ENCODE measurements around the gene RASA1.
"Not testable (repeated sequence)": the region's sequence is repeated elsewhere in the genome, so short reads cannot be mapped to it uniquely, and the experiment has no call there.

Gene RASA1

DNA sequence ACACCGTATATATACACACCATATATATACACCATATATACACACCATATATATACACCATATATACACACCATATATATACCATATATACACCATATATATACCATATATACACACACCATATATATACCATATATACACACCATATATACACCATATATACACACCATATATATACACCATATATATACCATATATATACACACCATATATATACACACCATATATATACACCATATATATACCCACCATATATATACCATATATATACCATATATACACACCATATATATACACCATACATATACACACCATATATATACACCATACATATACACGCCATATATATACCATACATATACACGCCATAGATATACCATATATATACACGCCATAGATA, 19.6 kb downstream of the RASA1 start:
- DNase-seq: not testable (repeated sequence)

DNA sequence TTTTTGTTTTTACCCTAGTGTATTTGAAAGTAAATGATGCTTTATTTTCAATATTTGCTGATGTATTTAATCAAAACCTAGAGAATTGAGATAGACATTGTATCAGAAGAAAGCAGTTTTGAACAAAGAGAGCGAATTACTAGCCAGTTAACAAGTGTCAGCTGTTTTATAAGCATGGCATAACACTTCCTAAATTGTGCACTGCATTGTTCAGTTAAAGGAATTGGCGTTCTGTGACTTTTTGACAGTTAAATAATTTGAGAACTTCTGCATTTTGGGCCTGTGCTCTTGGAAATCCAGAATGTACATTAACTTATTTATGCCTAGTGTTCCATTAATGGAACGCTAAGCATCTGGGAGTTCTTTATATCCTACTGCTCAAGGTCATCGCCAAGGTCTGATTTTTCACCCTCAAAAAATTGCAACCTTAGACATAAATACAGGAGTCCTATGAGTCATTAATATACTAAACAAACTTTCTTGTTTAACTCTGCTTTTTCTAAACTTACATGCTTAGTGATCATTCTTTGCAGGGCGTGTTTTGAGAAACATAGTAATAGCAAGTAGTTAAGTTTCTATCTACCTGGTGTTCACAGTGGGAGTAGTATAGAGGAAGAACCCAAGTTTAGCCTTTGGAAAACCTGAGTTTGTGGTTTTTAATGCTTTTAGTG, 31.1 kb downstream of the RASA1 start:
- DNase-seq: no peak

DNA sequence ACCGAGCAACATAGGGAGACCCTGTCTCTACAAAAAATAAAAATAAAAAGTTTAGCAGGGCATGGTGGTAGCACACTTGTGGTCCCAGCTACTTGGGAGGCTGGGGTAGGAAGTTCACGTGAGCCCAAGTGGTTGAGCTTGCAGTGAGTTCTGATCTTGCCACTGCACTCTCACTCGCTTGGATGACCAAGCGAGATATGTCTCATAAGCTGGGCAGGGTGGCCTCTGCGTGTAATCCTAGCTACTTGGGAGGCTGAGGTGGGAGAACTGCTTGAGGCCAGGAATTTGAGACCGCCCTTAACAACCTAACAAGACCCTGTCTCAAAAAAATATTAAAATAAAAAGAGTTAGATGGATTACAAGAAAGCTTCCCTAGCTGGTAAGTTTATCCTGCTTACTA, 32.5 kb downstream of the RASA1 start:
- no peak for DNase-seq

DNA sequence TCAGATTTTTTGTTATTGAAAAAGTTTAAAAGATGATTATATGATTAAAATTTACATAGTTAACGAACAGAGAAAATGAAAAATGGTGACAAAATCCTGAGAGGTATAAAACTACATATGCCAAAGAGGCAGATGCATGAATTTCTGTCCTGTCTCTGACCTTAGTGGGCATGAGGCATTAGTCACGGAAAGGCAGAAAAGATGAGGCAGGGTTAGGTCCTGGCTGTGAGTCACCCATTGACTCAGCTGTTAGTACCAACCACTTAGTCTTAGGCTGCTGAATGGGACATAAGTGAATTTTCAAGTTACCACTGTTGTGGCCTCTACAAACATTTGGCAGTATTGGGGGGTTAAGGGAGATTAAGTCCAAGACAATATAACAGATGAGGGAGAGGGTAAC, 33.1 kb downstream of the RASA1 start:
- DNase-seq: no peak

DNA sequence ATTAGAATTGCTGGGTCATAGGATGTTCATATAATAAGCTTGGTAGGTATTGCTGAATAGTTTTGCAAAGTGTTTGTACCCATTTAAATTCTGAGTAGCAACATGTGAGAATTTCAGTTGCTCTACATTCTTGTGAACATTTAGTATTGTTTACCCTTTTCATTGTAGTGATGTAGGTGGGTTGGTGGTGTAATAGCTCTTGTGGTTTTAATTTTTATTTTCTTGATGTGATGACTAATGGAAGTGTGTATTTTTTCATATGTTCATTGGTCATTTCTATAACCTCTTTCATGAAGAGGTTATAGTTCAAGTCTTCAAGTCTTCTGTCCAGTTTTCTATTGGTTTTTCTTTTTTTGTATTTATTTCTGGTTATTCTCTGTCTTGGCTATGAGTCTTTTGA, 34.4 kb downstream of the RASA1 start:
- DNase-seq: no peak

DNA sequence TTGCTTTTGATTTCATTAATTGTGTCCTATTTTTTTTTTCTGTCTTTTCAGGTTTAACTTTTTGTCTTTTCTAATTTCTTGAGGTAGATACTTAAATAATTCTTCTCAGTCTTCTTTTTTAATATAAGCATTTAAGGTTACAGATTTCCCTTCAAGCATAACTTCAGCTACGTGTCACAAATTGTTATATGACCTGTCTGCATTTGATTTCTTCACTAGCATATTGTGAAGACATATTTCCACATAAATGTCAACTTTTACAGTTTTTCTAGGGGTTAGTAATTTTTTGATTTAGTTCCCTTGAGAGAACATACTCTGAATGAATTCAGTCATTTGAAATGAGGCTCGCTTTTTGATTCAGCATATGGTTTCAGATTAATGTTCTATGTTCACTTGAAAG, 35.6 kb downstream of the RASA1 start:
- no peak for DNase-seq

DNA sequence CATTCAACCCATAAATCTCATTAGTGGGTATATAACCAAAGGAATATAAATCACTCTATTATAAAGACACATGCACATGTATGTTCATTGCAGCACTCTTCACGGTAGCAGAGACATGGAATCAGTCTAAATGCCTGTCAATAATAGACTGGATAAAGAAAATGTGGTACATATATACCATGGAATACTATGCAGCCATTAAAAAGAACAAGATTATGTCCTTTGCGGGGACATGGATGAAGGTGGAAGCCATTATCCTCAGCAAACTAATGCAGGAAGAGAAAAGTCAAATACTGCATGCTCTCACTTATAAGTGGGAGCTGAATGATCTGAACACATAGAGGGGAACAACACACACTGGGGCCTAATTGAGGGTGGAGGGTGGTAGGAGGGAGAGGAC, 38.4 kb downstream of the RASA1 start:
- not testable (repeated sequence) for DNase-seq

DNA sequence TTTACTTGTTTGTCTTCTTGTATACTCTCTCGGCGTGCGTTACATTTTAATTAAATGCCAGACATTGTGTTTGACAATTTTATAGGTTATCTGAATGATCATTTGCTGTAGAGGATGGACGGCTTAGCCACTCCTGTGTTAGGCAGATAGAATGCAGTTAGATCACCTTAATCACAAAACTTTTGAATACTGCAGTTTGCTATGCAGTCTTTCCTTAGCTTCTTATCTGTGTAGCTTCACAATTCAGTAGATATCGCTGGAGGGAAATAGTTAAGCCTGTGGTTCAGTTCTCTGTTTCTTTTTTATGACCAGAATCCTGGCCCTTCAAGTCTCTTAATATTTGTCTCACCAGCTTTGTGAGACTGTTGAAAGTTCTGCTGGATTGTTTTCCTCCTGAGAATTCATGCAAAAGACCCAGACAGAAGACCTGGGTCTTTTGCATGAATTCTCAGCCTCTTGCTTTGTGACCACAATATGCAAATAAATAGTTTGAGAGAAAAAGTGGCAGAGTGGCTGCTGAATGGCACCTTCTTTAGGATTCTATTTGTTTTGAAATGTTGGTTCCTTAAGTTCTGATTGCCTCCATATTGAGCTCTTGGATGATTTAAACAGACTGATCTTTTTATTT, 40.2 kb downstream of the RASA1 start:
- no peak for DNase-seq

DNA sequence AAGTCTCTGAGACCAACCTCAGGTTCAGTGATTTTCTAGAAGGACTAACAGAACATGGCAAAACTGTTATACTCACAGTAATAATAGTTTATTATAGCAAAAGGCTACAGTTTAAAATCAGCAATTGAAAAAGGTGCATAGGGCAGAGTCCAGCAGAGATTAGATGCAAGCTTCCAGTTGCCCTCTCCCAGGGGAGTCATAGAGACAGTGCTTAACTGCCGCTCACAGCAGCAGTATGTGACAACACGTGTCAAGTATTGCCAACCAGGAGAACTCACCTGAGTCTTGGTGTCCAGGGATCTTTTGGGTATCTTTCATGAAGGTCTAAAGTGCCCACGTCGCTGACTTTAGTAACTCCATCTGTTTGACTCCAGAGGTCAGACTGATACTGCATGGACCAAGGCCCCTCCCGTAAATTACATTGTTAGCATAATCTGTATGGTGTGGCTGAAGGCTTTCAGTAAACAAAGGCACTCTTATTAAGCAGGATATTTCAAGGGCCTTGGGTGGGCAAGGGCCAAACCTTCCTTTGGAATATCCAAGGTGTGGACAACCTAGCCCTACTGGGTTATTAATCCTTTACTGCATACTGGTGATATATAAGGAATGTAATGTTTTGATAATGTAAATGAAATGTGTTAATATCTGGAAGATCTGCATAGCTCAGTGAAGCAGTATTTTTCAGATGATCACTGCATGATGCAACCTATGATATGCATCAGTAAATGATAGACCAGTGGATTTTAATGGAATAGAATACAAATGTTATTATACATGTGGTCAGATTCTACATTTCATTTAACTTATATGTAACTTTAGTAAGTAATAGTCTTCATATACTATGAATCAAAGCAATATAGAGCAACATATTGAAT, 44.0 kb downstream of the RASA1 start:
- DNase-seq: no peak

DNA sequence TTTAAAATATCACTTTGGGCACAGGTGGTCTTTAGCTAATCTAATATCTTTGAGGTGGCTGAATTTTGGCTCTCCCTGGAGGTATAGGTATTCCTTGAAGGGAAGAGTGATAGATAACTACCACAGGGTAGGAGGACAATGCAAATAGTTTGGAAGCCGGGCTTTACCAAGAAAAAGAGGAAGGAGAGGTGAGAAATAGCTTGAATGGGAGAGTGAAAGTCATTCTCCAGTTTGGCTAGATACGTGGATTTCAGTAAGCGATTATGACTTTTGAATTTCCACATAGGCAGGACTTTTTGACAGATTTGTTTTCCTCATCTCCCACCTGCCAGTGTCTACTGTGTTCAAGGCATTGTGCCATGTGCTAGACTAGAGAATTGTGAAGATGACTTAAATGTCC, 45.5 kb downstream of the RASA1 start:
- no peak for DNase-seq

DNA sequence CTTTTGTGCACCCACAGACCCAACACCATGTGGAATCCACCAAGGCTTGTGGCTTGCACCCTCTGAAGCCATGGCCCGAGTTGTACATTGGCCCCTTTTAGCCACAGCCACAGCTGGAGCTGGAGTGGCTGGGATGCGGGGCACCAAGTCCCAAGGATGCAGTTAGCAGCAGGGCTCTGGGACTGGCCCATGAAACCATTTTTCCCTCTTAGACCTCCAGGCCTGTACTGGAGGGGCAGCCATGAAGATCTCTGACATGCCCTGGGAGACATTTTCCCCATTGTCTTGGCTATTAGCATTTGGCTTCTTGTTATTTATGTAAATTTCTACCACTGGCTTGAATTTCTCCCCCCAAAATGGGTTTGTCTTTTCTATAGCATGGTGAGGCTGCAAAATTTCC, 51.8 kb downstream of the RASA1 start:
- no peak for DNase-seq

DNA sequence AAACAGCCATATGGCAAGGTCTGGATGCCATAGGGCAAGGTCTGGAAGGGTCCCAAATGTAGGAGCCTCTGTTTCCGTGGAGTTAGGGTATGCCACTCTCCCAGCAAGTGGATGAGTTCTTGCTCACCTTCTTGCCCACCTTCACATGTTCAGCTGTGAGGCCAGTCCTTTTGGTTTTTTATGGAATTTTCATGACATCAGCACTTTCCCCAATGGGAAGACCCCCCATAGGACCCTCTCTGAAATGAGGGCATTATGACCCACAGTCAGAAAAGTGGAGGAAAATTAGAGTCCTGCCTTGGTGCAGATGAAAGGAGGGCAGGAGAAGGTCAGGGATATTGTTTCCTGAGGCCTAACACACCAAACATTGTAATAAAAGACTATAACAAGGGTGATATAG, 53.9 kb downstream of the RASA1 start:
- DNase-seq: no peak

DNA sequence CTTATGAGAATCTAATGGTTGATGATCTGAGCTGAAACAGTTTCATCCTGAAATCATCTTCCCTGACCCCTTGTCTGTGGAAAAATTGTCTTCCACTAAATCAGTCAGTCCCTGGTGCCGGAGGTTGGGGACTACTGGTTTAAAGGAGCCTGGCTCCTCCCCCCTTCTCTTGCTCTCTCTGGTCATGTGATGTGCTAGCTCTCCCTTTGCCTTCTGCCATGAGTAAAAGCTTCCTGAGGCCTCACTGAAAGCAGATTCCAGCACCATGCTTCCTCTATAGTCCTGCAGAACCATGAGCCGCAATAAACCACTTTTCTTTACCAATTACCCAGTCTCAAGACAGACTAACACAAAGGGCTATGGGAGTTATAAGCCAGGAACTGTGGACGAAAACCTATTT, 54.7 kb downstream of the RASA1 start:
- no peak for DNase-seq

DNA sequence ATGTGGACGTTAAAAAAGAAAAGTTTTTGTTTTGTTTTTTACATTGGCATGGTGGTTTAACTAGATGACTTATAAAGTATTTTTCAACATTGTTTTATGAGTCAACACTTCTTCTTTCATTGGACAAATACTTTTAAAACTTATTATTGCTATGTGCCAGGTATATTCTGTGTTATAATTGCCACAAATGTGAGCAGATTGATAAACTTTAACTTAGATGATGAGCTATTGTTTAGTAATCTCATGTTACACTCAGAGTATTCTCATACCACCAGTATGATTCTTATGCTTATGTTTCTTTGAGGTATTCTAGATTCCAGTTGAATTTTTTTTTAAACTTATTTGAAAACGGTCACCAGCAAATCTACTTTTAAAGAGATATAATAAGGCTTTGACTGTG, 60.3 kb downstream of the RASA1 start:
- no peak for DNase-seq

DNA sequence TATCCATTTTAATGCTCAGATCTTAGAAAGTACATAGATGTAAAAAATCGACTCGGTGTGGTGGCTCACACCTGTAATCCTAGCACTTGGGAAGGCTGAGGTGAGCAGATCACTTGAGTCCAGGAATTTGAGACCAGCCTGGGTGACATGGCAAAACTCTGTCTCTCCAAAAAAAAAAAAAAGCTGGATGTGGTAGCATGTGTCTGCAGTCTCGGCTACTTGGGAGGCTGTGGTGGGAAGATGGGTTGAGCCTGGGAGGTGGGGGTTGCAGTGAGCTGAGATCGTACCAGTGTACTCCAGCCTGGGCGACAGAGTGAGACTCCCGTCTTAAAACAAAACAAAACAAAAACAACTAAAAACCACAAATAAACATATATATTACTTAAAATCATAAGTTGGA, 61.4 kb downstream of the RASA1 start:
- DNase-seq: no peak

DNA sequence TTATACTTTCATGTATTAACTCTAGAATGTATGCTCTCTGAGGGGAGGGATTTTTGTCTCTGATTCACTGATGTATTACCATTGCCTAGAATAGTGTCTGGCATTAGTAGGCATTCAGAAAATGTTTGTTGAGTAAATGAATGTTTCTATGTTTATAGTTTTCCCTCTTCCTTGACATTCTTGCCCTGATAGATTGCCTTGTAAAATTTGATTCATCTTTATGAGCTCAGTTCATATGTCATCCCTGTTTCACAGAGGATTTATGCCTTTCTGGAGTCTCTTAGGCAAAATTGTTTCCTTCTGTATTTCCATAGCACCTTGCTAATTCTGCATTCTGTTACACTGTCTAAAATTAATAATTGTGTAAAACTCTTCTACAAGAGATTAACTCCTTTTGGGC, 72.3 kb downstream of the RASA1 start:
- DNase-seq: no peak

DNA sequence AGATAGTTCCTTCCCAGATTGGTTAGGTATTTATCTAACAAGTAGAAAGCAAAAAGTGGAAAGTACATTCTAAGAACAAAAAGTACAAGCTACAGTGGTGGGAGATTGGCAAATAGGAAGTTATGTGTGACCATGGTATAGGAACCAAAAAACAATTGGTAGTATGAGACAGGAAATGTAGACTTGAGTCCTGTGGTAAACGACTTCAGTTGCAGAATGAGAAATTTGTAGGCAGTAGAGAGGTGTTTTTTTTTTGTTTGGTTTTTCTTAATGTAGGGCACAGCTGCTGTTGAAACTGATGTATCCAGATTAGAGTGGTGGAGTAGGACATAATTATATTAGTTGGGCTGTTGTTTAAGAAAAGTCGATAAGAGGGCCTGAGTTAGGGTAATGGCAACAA, 73.0 kb downstream of the RASA1 start:
- no peak for DNase-seq

DNA sequence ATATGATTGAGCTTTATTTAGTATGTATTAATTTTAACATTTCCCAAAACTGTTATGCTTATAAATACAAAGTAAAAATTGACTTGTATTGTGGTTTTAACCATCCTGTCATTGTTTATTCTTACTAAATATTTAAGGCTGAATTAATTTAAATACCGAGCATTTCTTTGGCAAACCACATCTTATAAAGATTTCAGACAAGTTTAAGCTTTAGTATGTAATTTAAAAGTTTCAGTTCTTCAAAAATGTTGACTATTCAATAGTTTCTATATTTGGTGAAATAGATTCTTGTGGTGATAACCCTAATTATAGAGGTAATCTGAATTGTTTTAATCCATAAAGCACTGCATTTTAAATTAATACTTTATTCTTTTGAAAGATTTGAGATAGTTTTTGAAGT, 79.6 kb downstream of the RASA1 start:
- no peak for DNase-seq

DNA sequence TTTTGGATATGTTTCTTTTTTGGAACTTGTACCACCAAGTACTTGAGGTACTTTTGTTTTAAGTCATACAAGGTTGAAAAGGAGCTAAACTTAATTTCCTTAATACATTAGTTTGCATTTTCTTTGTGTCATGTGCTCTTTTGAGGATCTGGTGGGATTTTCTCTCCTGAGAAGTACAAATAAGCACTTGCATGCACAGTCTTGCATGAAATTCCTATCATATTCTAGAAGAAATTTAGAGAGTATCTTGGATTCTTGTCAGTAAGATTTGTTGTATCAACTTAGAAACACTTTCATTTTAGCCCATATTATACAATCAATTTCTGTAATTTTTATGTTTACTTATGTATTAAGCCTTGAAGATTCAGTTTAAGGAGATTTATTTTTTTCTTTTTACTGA, 80.2 kb downstream of the RASA1 start:
- DNase-seq: no peak

DNA sequence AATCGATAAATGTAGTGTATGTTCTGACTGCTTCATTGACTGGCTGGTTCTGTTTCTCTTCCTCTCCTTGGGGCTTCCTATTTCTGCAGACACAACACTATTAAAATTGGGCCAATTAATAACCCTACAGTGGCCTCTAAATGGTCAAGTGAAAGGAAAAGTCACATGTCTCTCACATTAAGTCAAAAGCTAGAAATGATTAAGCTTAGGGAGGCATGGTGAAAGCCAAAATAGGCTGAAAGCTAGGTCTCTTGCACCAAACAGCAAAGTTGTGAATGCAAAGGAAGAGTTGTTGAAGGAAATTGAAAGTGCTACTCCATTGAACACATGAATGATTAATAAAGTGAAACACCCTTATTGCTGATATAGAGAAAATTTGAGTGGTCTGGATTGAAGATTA, 86.8 kb downstream of the RASA1 start:
- no peak for DNase-seq

DNA sequence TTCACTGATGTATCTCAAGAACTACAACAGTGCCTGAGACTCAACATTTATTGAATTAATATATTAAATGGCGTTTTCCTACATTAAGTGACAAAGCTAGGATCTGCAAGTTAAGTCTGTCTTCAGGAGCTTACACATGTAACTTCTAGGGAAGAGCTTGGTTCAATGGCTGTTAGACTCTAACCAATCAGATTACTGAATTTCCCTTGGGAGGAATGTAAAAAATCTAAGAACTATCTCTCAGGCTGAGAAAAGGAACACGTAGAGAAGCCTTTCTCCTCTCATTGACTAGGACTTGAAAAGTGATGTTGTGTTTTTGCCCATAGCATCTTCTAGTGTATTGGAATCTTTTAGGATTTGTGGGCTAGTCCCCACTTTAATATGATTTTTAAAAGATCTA, 91.4 kb downstream of the RASA1 start:
- no peak for DNase-seq

DNA sequence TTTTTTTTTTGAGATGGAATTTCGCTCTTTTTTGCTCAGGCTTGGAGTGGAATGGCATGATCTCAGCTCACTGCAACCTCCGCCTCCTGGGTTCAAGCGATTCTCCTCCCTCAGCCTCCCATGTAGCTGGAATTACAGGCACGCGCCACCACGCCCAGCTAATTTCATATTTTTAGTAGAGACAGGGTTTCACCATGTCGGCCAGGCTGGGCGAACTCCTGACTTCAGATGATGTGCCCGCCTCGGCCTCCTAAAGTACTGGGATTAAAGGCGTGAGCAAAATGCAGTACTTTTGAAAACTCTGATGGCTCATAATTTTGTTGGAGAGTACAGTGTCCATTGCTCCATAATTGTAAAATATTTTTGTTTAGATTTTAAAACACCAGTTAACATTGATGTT, 92.4 kb downstream of the RASA1 start:
- DNase-seq: no peak

DNA sequence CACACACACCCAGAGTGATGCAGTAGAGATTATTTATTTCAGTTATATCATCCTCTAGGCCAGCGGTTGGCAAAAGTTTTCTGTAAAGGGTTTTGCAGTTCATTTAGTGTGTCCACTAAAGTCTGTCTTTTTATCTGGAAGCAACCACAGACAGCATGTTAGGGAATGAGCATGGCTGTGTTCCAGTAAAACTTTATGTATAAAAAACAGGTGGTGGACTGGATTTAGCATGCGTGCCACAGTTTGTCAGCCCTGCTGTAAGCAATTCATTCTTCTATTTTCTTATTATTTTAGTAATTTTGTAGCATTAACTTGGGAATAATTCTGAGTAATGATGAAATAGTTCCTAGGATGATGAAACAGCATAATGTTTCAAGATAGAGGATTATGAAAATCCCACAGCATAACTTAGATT, 93.4 kb downstream of the RASA1 start:
- DNase-seq: no peak

DNA sequence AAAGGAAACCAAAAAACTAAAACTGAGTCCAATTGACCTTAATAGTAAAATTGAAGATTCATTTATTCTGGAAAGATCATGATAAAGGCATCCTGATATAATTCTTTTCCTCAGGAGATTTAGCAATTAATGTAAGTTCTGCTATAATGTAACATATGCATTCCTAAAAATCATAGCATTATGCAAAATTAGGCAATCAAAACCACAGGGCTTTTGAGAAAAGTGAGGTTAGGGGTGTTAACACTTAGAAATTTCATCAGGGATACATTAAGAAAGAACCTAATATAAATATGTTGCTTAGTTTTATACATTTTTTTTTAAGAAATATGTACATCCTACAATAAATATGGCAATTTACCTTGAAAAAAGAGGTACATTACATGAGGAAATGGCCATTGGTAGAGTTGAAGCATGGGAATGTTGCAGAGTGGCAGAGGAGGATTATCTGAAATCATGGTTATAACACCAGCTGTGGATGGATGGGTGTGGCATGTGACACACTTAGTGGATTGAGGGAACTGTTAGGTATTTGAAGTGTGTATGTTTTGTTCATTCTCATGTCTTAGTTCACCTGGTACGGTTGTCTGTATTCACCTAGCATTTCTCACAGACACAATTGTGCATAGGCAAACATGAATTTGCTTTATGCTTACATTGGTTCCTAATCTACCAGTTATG, 94.0 kb downstream of the RASA1 start:
- no peak for DNase-seq

All from activated CD4-positive, CD25-positive, alpha-beta regulatory T cell treated with anti-CD3 and anti-CD28 coated beads, Interleukin-2, amount 50 U/mL, for 72 hours (primary cell).